Effector memory CD8-positive, alpha-beta T cell (primary cell): ENCODE results near the gene CC2D1B.

Experiments
- ATAC-seq: fragments of 150-1000 bp; cut with Tn5 transposase; replicated peaks from 2 replicates; pipeline ENCODE4 v1.10.0; 2021; ENCODE audit warnings: mild to moderate bottlenecking, moderate library complexity
- DNase-seq, 3 experiments: peaks; one replicate each; pipeline ENCODE4 v3.0.0; 2021
- H3K27ac Mint-ChIP-seq, 2 donors: one replicate each; pipeline ENCODE4 v1.8.0; 2022; ENCODE audit warnings: mild to moderate bottlenecking in 2 of 2, mixed read lengths in 2 of 2, moderate library complexity in 2 of 2
- H3K27me3 Mint-ChIP-seq, 2 donors: one replicate each; pipeline ENCODE4 v1.8.0; 2022; ENCODE audit warnings: mixed read lengths in 2 of 2
- H3K36me3 Mint-ChIP-seq: one replicate; pipeline ENCODE4 v1.8.0; 2022; ENCODE audit warnings: mild to moderate bottlenecking, moderate library complexity, mixed read lengths; ENCODE audit not compliant: insufficient read depth
- H3K4me1 Mint-ChIP-seq, 2 donors: one replicate each; pipeline ENCODE4 v1.8.0; 2022; ENCODE audit warnings: low read depth in 2 of 2, mixed read lengths in 2 of 2
- H3K4me3 Mint-ChIP-seq, 2 donors: one replicate each; pipeline ENCODE4 v1.8.0; 2022; ENCODE audit warnings: mild to moderate bottlenecking in 2 of 2, mixed read lengths in 2 of 2, moderate library complexity in 2 of 2
- H3K9me3 Mint-ChIP-seq, 2 donors: one replicate each; pipeline ENCODE4 v1.8.0; 2022; ENCODE audit warnings: mixed read lengths in 2 of 2

The CC2D1B gene

GRCh38 chr1:52306227-52307006 is 59.6 kb downstream of the CC2D1B start:
- no peaks in the 10 kb centered on the region for H3K36me3 Mint-ChIP-seq
- no peaks in the 10 kb centered on the region for H3K9me3 Mint-ChIP-seq
- no peaks in the 10 kb centered on the region for H3K27me3 Mint-ChIP-seq
- DNase-seq (no peak), ATAC-seq (no peak)
- no peak overlapping the region for H3K4me3 Mint-ChIP-seq
- H3K4me1 Mint-ChIP-seq, result no peaks in the 10 kb centered on the region
- H3K27ac Mint-ChIP-seq, result no peak overlapping the region

GRCh38 chr1:52305417-52306226 is 60.4 kb downstream of the CC2D1B start:
- Mint-ChIP-seq H3K9me3 (no peaks in the 10 kb centered on the region), H3K27ac (no peak overlapping the region), H3K27me3 (no peaks in the 10 kb centered on the region), H3K4me3 (no peak overlapping the region), H3K36me3 (no peaks in the 10 kb centered on the region), H3K4me1 (no peaks in the 10 kb centered on the region)
- ATAC-seq (no peak), DNase-seq (no peak)
